Measurements from ENCODE around the gene ZSWIM1.

DNA sequence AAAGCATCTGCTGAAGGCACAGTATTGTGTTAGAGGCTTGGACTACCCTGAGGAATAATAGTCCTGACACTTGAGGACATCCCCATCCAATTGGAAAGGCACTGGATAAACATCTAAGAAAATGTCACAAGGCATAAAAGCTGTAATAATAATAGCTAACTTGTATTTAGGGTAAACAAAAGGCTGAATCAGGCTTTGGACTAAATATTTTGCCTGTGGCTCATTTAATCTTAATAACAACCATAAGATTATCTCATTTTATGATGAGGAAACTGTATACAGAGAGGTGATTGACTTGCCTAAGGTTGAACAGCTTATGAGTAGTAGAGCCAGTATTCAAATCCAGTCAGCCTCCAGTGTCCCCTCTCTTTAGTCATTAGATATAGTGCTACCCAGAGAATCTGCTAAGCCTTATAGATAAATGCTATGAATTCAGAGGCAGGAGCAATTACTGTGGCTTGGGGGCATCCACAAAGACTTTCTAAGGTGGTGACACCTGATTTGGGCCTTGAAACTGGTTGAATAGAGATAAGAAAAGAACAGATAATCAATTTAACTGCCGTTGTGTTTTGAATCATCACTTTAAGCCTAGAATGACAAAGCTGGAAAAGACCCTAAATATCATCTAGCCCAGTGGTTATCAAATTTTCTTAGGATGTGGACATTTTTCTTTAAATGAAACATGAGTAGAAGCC, 7.5 kb upstream of the ZSWIM1 start:
- TF ChIP-seq CTCF (IDR thresholded peaks at IDR 0.05) (no peak), POLR2A (IDR thresholded peaks at IDR 0.05) (no peak), EP300 (IDR thresholded peaks at IDR 0.05) (no peak), POLR2AphosphoS5 (IDR thresholded peaks at IDR 0.05) (no peak)

All from suprapubic skin (tissue), 4 donors.